K562 (cell line): Measurements from ENCODE around the gene TMSB10. TPM values are rescaled to one million over a fixed set of nuclear protein-coding genes. Genes with fewer than 3 reads are reported as not detected.

Source experiments
- ARHGAP35 ChIP-seq: fragments of 450-650 bp; IDR thresholded peaks from 2 replicates; pipeline ENCODE4 v1.6.1; 2018; ENCODE audit not compliant: partially characterized antibody
- CEBPB ChIP-seq: fragments of 450-650 bp; IDR thresholded peaks from 2 replicates; pipeline ENCODE4 v1.6.1; 2016; ENCODE audit warnings: missing genetic modification characterization, missing compliant biosample characterization
- CREB1 ChIP-seq, 2 experiments: sonication (generic) in 1 of 2; formaldehyde crosslinking in 1 of 2; IDR thresholded peaks; 2 replicates each; pipeline versions ENCODE4 v1.6.1 to v1.8.0; 2012 to 2022; ENCODE audit warnings: inconsistent platforms in 1 of 2, mild to moderate bottlenecking in 1 of 2, missing genetic modification reagents in 1 of 2, moderate library complexity in 1 of 2
- E2F8 ChIP-seq: fragments of 450-650 bp; IDR thresholded peaks from 2 replicates; pipeline ENCODE4 v1.7.1; 2018; ENCODE audit warnings: mild to moderate bottlenecking, low read depth; ENCODE audit not compliant: partially characterized antibody
- EP300 ChIP-seq: IDR thresholded peaks from 2 replicates; pipeline ENCODE4 v1.6.1; 2012; ENCODE audit warnings: low read length, improper control_type of control experiment
- ETS2 ChIP-seq: IDR thresholded peaks from 2 replicates; pipeline ENCODE4 v1.6.1; 2016; ENCODE audit warnings: borderline replicate concordance, missing genetic modification characterization, mild to moderate bottlenecking, moderate library complexity, missing compliant biosample characterization; ENCODE audit not compliant: poor library complexity, severe bottlenecking
- HDAC6 ChIP-seq: IDR thresholded peaks from 2 replicates; pipeline ENCODE4 v1.6.1; 2012; ENCODE audit warnings: low read depth, mild to moderate bottlenecking, control low read depth, inconsistent platforms, low read length, moderate library complexity
- HNRNPLL ChIP-seq: fragments of 200-400 bp; formaldehyde crosslinking; IDR thresholded peaks from 2 replicates; pipeline ENCODE4 v1.6.1; 2017; ENCODE audit warnings: low read length, low read depth, mild to moderate bottlenecking; ENCODE audit not compliant: poor library complexity, severe bottlenecking
- MLLT1 ChIP-seq, 2 experiments: fragments of 450-650 bp; IDR thresholded peaks; 2 replicates each; pipeline ENCODE4 v1.6.1; 2016
- MYC ChIP-seq, 2 experiments: fragments of 250-450 bp in 1 of 2; sonication (Bioruptor Pico) in 1 of 2; IDR thresholded peaks; 2 replicates each; pipeline versions ENCODE4 v1.5.1 to v1.6.1; 2012 to 2021; ENCODE audit warnings: low read depth in 2 of 2, borderline replicate concordance in 1 of 2, improper control_type of control experiment in 1 of 2, low read length in 1 of 2, mild to moderate bottlenecking in 1 of 2, moderate library complexity in 1 of 2
- NBN ChIP-seq: fragments of 450-650 bp; IDR thresholded peaks from 2 replicates; pipeline ENCODE4 v1.6.1; 2016; ENCODE audit warnings: low read depth, mild to moderate bottlenecking
- PBX2 ChIP-seq, 2 experiments: IDR thresholded peaks in 1 of 2; conservative IDR thresholded peaks in 1 of 2; 2 replicates each; pipeline ENCODE4 v1.6.1; 2016; ENCODE audit warnings: low read depth in 2 of 2, mild to moderate bottlenecking in 1 of 2, missing compliant biosample characterization in 1 of 2, missing genetic modification characterization in 1 of 2, moderate library complexity in 1 of 2
- RBM25 ChIP-seq: fragments of 200-400 bp; formaldehyde crosslinking; IDR thresholded peaks from 2 replicates; pipeline ENCODE4 v1.6.1; 2018; ENCODE audit warnings: low read length, low read depth, moderate library complexity; ENCODE audit not compliant: severe bottlenecking
- SAP30 ChIP-seq: fragments of 200-600 bp; sonication (generic); IDR thresholded peaks from 2 replicates; pipeline ENCODE4 v1.6.1; 2012; ENCODE audit warnings: borderline replicate concordance, low read depth, mild to moderate bottlenecking, moderate library complexity, low read length, control low read depth, inconsistent platforms; ENCODE audit not compliant: insufficient read depth, poor library complexity, severe bottlenecking
- SMAD3 ChIP-seq: fragments of 450-650 bp; formaldehyde crosslinking; conservative IDR thresholded peaks from 2 replicates; pipeline ENCODE4 v1.4.0; 2020; ENCODE audit warnings: mild to moderate bottlenecking
- TAF15 ChIP-seq: fragments of 200-400 bp; formaldehyde crosslinking; IDR thresholded peaks from 2 replicates; pipeline ENCODE4 v1.6.1; 2017; ENCODE audit warnings: mild to moderate bottlenecking, low read depth, low read length, moderate library complexity
- TEAD2 ChIP-seq: fragments of 450-650 bp; IDR thresholded peaks from 2 replicates; pipeline ENCODE4 v1.6.1; 2016; ENCODE audit warnings: missing genetic modification characterization, control low read depth, missing compliant biosample characterization
- ZNF384 ChIP-seq: IDR thresholded peaks from 2 replicates; pipeline ENCODE4 v1.6.1; 2012; ENCODE audit warnings: low read depth, low read length, improper control_type of control experiment
- polyA plus RNA-seq, 8 experiments: library from polyadenylated mRNA; depleted of rRNA in 4 of 8; stranded (reverse) in 5 of 8; unstranded in 3 of 8; fragments of >200 nt; fragmentation: Nextera tagmentation in 2 of 8; fragmentation: Illumina TruSeq in 1 of 8; extraction: Ambion mirVana in 2 of 8; extraction: Trizol in 1 of 8; gene quantifications; 2 replicates each; pipeline versions ENCODE4 v1.2.1 to v1.2.3, GENCODE V29; 2011 to 2014; ENCODE audit warnings: inconsistent platforms in 1 of 8, missing spikeins in 1 of 8
- total RNA-seq, 7 experiments: library from RNA; depleted of rRNA in 6 of 7; stranded (reverse); fragments of >200 nt in 6 of 7; fragmentation: Illumina TruSeq in 2 of 7; extraction: Trizol in 2 of 7; gene quantifications; 2 replicates each; pipeline versions ENCODE4 v1.2.1 to v1.2.3, GENCODE V29; 2011 to 2021; ENCODE audit warnings: low replicate concordance in 1 of 7

Gene TMSB10
- total and polyA plus RNA-seq, 9 of the 15 experiments (the other 6 are each of a cell fraction or from before 2014, with no cell fraction given): 382 to 2,226 (median 959) TPM

DNA sequence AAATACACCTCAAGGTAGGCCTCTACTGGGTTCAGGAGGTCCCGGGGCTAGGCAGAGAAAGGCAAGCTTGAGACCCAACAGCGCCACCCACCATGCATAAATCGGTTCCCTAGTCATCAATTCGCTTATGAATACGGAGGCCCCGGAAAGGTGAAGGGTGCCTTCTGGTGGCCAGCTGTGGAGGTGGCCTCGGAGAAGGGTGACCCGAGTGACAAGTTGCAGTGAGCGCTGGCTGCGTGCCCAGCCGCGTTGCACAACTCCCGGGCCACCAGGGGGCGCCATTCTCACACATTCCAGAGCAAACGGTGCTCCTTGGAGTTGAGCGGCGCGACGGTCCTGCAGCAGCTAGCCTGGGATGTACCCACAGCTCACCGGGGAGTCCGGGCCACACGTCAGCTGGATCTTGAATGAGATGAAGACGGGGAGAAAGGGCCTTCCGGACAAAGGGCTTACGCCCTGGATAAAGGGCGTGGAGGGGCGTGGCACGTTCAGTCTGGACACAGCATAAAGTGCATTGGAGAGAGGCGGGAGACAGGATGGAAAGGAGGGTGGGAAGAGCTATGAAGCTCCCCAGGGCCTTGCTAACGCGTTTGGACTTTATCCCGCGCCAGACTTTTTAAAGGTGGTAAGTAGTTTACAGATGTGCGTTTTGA is 20.4 kb downstream of the TMSB10 start (continued):
- TF ChIP-seq NBN (peak; percentile 82), TEAD2 (tag) (peak; percentile 94), TAF15 (no peak), EP300 (peak; percentile 42; the same call in 1 of the 2 replicates), MLLT1 (IDR thresholded peaks at IDR 0.05) (peak in 1 of 2 experiments; percentile 90; a peak in 2 of 4 replicates), HDAC6 (no peak), E2F8 (peak; percentile 73), ETS2 (no peak), ZNF384 (peak; percentile 38), SAP30 (no peak), CEBPB (tag) (peak; percentile 98), MYC (IDR thresholded peaks at IDR 0.05; ENCODE audit: low read depth, low read length) (peak; percentile 88), MYC (CRISPR knock-in tag; IDR thresholded peaks at IDR 0.05; ENCODE audit: borderline replicate concordance, low read depth) (0 out of 2 replicates have a peak, but pooled peaks have one; percentile 39), HNRNPLL (peak; percentile 49), RBM25 (no peak), CREB1 (IDR thresholded peaks at IDR 0.05) (peak; percentile 52; the same call in 1 of the 2 replicates), CREB1 (CRISPR knock-in tag; IDR thresholded peaks at IDR 0.05) (peak; percentile 76), ARHGAP35 (no peak), PBX2 (CRISPR knock-in tag; IDR thresholded peaks at IDR 0.05; ENCODE audit: low read depth) (0 out of 2 replicates have a peak, but pooled peaks have one; percentile 17), PBX2 (tag; conservative IDR thresholded peaks at IDR 0.05; ENCODE audit: low read depth) (peak; percentile 65), SMAD3 (CRISPR knock-in tag) (0 out of 2 replicates have a peak, but pooled peaks have one; percentile 6)
